Retinal pigment epithelial cell (primary cell): Measurements from ENCODE around the gene KIAA1549.

Experiments used
- DNase-seq: peaks from one replicate; pipeline ENCODE4 v3.0.0-alpha.2; 2010; ENCODE audit warnings: low read depth
- H3K4me3 ChIP-seq: 2 replicates; pipeline ENCODE4 v1.5.1; 2011; ENCODE audit warnings: mild to moderate bottlenecking, low read length, control low read depth, moderate library complexity
- TF ChIP-seq, protein P1 (sequence below): conservative IDR thresholded peaks from 2 replicates; pipeline ENCODE4 v1.5.1; 2011; ENCODE audit warnings: low read depth, low read length, control low read depth, inconsistent platforms

The KIAA1549 gene

DNA sequence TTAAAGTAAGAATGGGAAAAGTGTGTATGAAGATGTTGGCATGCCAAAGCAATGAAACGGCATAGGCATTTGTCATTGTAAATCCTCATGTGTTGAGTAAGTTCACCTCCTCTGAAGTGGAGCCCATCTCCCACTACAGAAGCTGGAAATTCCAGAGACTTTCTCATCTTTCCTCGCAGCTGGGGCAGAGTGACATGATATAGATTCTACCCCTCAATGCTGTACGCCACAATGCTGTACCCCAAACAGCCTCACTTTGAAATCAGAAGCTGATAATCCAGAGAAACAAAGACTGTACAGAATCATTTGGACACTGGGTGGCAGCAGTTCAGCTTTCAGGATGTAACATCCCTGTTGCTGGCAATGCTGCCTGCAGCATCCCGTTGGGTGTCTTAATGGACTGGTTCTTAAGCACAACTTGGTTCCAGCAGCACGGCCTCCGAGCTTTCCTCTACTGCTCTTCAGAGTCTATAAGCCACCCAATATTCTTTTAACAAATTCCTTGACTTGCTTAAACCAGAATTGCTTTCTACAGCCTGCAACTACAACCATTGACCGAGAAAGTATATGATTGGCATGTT is 35.8 kb upstream of the KIAA1549 start:
- H3K4me3 ChIP-seq = no peak overlapping the region
- TF ChIP-seq, protein P1, sequence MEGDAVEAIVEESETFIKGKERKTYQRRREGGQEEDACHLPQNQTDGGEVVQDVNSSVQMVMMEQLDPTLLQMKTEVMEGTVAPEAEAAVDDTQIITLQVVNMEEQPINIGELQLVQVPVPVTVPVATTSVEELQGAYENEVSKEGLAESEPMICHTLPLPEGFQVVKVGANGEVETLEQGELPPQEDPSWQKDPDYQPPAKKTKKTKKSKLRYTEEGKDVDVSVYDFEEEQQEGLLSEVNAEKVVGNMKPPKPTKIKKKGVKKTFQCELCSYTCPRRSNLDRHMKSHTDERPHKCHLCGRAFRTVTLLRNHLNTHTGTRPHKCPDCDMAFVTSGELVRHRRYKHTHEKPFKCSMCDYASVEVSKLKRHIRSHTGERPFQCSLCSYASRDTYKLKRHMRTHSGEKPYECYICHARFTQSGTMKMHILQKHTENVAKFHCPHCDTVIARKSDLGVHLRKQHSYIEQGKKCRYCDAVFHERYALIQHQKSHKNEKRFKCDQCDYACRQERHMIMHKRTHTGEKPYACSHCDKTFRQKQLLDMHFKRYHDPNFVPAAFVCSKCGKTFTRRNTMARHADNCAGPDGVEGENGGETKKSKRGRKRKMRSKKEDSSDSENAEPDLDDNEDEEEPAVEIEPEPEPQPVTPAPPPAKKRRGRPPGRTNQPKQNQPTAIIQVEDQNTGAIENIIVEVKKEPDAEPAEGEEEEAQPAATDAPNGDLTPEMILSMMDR = peak; percentile 78
- peak; percentile 31 for DNase-seq

GRCh38 chr7:139011373-139011772 is 30.2 kb upstream of the KIAA1549 start:
- H3K4me3 ChIP-seq = no peak overlapping the region
- TF ChIP-seq, protein P1 = no peak

GRCh38 chr7:139004321-139005090 is 23.3 kb upstream of the KIAA1549 start:
- H3K4me3 ChIP-seq = no peak overlapping the region
- no peak for DNase-seq
- TF ChIP-seq, protein P1 = no peak

More at GRCh38 chr7:139011373-139011772, 30.2 kb upstream of the KIAA1549 start:
- DNase-seq = no peak

- TF ChIP-seq, protein P1 = no peak
- DNase-seq = no peak
- H3K4me3 ChIP-seq = no peak overlapping the region
These were observed 18.2 kb upstream of the KIAA1549 start for GRCh38 chr7:138999414-138999813.

DNA sequence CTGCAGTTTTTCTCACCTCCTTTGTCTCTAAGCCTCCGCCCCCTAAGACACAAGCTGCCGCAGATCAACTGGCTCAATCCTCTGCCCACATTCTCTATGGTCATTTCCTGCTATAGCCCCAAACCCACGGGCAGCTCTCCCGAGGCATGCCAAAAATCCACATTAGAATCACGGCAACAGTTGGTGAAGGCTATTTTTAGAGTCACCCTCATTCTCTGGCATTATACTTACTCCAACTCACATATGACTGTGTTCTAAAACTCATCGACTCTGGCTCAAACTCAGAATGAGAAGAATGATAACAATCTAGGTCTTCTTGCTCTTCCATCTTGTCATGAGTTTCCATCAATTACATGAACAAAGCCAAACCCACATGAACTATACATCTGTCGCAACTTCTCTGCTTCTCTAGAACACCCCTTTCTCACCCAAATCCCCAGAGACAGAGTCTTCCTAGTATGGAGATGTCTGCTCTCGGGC is 10.9 kb upstream of the KIAA1549 start:
- TF ChIP-seq, protein P1 = no peak
- no peak for DNase-seq
- H3K4me3 ChIP-seq = no peak overlapping the region

DNA sequence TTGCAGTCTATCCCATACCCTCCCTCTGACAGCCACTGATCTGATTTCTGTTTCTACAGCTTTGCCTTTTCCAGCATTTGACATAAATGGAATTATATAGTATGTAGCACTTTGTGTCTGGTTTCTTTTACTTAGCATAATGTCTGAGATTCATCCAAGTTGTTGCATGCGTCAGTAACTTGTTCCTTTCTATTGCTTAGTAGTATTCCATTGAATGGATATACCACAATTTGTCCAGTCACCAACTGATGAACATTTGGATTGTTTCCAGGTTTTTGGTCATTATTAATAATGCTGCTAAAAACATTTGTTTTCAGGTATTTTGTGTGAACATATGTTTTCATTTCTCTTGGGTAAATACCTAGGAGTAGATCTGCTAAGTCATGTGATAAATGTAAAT is 6.5 kb upstream of the KIAA1549 start:
- no peak overlapping the region for H3K4me3 ChIP-seq
- DNase-seq = no peak
- TF ChIP-seq, protein P1 = no peak

DNA sequence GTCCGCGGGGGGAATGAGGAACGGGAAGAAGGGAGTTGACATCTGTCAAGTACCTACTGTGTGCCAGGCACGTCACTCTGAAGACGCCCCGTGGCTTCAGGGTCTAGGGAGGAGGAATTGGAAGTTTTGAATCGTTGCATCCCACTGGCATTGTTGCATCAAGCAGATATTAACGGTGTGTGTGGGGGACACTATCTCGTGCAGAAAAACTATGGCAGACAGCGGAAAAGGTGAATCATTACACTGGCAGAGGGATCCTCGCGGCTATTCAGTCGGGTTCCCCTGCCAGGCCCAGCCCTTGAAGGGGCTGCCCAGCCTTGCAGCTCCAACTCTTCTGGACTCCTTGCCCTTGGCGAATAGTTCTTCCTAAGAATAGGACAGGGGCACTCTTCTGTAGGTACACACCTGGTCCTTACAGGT is 1.0 kb upstream of the KIAA1549 start:
- no peak for DNase-seq
- peak overlapping the region; percentile 58 for H3K4me3 ChIP-seq
- TF ChIP-seq, protein P1 = no peak
